Cerebellar nuclear complex (tissue), 1 donor: Measurements from ENCODE around the gene ATP5F1A.

Source experiments
- DNase-seq, 2 experiments: peaks; one replicate each; lab custom pipeline; 2025; lab: John Stamatoyannopoulos, UW

ATP5F1A gene

DNA sequence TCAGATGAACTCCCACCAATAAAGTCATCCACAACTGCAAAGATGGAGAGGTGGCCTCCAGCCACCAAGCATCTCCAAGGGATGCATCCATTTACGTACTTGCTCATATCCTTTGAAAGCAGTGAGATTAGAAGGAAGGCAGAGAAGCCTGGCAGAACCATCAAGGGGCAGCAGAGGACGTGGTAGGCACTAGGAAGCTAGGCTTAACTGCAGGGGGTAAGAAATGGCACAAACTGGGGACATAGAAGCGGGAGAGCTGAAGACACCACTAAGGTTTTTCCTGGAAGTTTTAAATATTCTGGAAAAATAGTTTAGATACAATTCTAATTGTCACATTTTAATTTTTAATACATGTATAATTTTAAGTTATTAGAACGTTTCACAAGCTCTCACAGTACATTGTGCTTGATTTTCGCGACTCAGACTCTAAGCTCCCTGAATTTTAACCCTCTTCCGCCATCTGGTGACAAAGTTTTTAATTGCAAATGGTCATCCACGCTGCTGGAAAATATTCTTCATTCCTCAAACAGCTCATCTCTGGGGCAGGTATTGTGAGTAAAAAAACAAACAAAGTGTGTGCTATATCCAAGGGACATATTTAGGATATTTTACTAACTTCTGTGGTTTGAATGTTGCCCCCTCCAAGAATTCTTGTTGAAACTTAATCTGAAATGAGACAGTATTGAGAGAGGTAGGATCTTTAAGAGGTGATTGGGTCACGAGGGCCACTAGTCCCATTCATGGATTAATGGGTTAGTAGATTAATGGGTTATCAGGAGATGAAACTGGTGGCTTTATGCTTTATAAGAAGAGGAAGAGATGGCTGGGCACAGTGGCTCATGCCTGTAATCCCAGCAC, 24.4 kb downstream of the ATP5F1A start:
- peak in 1 of 2 experiments; percentile 28 for DNase-seq

DNA sequence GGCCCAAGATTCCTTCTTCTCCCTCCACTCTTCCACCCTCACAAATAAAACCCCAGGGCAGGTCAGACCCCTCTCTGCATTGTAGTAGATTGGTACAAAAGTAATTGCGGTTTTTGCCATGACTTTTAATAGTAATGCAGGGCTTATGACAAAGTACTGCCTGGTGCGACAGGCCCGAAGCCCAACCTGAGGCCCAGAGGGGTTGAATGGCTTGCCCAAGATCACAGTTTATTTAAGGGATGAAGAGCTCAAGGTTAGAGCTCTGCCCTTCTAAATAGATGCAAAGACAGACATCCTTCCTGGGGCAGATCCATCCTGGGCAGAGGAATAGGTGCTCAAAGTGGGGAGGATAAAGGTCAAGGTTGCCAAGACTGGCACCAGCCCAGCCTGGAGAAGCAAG, 25.1 kb downstream of the ATP5F1A start:
- no peak for DNase-seq

DNA sequence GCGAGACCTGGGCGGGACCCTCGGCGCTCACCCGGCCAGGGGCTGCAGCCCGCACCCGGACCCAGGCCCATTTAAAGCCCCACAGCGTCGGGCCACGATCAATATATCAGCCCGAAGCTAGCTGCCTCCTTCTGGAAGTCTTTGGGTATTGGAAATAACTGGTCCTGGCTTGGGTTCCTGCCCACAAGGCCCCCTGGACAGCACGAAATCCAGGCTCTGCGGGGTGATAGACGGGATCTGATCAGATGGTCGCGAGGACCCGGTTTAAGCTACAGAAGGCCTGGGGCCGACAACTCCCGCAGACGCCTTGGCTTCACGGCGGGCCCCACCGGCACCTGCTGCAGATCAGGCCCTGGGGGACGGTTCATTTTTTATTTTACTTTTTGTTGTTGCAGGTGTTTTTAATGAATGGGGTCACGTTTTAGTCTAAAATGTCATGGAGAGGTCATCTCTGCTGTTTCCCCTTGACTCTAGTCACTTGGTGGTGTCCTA, 25.7 kb downstream of the ATP5F1A start:
- no peak for DNase-seq

DNA sequence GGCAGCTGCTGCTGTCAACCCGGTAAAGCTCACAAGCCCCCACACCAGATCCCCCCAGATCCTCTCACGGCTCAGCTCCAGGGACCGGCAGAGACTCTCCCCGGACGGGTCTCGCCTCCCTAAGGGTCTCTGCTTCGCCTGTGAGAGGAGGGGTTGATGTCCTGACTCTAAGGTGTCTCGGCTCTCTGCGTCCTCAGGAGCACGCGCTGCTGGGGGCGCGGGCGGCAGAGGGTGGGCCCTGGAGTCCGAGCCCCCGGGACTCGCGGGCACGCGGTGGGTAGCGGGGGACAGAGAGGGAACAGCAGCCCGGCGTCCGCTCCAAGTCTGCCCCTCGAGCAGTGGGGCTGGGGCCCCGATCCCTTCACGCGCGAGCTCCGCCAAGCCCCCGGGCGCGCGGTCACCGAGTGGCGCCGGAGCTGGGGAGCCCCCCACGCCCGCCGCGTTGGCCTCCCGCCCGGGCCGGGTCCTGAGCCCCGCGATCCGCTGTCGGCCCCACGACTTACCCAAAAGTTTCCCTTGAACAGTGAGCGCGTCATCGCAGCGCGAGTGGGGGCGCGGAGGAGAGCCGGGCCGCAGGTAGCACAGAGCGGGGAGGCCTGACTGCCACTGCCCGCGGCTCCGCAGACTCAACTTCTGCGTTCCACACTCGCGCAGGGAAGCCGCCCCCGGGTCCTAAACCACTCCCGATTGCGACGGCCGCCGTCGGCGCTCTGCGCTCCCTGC, 26.3 kb downstream of the ATP5F1A start, which contains the start of gene PSTPIP2:
TSS of gene PSTPIP2 (minus strand) at position 608 of the 723 bp plus-strand sequence. CDS start at position 536, 72 bp downstream.
- no peak for DNase-seq

DNA sequence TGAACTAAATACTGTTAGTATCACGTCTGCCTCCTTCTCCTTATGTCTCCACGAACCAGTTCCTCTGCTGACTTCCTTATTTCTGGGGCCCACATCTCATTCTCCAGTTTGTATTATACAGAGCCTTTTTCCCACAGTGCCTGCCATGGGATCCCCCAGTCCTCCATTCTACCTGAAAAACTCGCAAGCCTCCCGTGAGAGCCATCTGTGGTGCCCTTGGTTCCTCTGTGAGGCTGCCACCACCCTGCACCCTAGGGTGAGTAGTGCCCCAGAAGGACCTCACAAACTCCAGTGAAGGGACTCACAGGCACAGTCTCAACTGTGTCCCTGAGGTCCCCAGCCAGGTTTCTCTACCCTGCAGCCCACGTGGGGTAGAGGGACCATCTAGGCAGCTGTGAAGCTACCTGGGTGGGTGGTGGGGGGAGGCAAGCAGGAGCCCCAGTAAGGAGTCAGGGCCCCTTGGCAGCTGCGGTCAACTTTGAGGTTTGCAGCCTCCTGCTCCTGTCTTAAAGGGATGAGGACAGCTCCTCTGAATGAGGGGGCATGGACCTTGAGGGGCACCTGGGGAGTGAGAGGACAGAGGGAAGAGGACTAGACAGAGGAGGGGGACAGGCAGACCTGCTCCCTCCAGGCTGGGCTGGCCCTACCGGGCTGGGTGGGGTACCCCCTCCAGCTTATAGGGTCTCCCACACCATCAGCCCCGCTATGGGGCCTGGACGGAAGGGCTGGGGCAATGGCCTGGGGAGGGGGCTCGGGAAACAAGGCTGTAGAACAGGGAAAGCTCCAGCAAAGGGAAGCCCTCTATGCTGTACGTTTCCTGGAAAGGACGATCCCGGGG, 27.1 kb downstream of the ATP5F1A start:
- DNase-seq = no peak

DNA sequence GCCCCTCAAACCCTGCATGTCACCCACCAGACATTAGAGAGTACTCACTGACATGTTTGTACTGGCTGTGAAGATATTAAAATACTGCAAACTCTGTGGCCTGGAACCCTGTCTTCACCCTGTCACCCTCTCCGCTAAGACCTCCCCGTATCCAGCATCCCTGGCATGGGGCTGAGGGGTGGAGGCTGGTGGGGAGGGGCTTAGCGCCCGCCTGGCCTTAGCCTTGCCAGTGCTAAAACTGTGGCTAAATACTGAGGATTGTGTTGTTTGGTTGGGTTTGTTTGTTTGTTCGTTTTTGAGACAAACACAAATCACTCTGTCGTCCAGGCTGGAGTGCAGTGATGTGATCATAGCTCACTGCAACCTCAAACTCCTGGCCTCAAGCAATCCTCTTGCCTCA, 27.9 kb downstream of the ATP5F1A start:
- DNase-seq = no peak

DNA sequence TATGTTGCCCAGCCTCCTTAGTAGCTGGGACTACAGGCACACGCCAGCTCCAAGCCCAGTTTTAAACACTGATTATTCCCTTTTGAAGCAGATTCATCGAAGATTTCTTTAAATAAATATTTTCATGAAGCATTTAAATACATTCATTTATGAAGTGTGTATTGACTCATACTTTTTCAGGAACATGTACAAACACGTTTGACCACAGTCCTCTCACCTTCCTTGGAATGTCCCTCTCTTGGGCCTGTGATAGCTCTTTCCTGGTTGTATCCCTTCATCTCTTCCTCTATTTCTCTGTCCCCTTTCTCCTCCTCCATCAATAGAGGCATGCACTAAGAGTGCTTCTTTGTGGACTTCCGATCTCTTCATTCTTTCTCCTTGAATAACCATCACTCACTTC, 28.6 kb downstream of the ATP5F1A start:
- no peak for DNase-seq

DNA sequence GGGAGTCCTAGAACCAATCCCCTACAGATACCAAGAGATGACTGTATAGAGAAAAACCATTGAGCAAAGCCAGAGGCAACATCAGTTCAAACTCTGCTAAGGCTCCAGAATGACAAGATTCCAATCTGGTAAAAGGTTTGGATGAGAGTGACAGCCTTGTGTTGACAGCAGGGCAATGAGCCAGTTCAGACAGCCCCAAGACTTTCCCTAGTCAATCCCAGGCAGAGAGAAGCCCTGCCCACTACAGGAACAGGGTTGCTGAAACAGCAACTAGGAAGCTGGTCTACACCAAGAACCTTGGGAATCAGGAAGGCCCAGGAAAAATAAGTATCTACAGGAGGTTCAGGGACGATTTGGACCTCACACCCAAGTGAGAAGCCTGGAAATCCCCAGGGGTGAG, 29.3 kb downstream of the ATP5F1A start:
- no peak for DNase-seq

DNA sequence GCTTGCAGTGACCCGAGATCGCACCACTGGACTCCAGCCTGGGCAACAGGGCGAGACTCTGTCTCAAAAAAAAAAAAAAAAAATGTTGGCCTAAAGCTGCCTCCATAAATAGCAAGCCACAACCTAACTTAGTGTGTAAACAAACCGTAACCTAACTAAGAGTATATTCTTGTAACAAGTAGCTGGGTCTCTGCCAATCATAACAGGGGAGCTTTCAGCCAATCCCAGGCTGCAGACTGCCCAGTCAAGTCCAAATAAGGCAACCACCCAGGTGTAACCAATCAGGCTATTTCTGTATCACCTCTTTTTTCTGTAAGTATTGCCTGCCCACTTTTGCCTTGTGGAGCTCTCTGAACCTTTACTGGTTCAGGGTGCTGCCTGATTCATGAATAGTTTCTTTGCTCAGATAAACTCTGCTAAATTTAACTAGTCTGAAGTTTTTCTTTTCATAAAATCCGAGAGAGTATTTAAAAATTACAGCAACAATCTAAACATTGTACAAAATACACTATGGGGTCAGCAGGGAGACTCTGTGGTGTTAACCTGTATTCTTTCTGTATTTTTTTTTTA, 30.6 kb downstream of the ATP5F1A start:
- DNase-seq = no peak

DNA sequence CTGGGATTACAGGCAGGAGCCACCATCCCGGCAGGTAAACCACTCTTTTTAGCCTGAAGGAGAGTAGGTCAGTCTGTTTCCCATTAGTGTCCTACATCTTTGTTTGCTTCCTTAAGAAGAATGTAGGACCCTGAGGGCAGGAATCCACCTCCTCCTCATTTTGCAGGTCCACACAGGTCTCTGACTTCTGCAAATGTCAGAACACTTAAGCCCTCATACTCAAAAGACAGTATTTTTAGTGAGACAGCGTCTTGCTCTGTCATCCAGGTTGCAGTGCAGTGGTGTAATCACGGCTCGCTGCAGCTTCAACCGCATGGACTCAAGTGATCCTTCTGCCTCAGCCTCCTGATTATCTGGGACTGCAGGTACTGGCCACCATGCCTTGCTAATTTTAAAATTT, 35.3 kb downstream of the ATP5F1A start:
- DNase-seq = no peak

DNA sequence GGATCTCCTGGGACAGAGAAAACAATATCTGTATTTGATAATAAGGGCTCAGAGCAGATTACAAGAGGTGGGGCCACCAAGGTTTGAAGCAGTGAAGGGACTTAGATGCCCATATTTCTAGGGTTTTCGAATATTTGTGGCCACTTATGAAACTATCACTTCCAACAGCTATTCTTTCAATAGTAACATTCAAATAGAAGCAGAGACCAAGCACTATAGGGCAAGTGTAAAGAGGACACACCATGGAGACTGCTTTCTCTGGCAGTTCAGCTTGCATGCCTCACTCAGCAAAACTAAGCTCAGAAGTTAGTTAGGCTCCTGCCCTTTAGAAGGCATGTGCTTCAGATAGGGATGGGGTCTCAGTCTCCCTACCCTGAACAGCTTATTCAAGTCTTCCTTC, 36.3 kb downstream of the ATP5F1A start:
- DNase-seq = no peak

DNA sequence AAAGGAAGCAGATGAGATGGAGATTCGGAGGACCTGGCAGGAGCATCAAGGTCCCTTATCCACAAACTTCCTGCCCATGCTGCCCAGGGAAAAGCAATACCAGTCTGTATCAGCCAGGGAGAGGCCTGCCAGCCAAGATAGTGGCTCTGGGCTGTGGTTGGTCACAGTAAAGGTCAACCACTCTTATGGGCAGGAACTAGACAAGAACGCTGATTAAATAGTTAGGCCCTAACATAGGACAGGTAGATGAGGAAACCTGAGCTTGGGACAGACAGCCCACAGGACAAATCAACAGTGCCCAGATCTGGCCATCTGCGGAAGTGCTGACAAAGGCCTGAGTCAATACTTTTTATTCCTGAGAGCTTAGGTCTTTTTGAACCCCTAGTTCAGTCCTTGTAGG, 36.7 kb downstream of the ATP5F1A start:
- DNase-seq = no peak

DNA sequence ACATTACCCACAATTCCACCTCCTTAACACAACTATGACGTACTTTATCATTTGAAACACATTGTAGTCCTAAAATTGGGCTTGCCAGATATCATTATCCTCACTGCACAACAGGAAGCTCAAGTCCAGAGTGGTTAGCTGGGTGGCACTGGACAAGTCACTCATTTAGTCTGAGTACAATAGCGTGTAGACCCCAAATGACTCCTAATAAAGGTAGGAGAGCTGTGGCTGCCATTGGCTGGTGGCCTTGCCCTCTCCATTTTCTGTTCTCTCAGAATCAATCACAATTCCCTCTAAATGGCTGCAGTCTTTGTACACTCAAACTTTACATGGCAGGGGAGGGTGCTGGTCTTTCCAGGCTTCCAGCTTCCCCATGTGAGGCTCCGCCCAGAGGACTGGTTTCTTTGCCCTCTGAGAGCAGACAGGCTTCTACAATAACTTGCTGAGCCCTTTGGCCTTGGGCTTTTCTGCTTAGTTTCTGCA, 37.7 kb downstream of the ATP5F1A start:
- DNase-seq = no peak

DNA sequence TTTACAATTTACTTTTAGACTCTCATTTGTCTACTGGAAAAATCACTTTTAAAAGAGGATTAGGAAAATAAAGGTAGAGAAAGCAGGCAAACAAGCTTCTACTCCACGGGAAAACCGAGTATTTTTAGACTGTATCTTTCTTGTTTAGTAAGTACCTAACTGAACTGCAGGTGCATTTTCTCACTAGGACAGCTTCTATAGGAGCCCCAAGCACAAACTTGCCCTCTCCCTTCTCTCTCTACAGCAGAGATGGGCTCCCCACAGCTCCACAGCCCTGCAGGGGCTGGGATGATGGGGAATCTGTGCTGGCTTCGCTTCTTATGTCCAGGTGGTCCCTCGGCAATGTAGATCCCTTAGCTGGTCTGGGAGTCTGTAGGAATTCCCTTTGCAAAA, 42.3 kb downstream of the ATP5F1A start:
- DNase-seq = no peak

DNA sequence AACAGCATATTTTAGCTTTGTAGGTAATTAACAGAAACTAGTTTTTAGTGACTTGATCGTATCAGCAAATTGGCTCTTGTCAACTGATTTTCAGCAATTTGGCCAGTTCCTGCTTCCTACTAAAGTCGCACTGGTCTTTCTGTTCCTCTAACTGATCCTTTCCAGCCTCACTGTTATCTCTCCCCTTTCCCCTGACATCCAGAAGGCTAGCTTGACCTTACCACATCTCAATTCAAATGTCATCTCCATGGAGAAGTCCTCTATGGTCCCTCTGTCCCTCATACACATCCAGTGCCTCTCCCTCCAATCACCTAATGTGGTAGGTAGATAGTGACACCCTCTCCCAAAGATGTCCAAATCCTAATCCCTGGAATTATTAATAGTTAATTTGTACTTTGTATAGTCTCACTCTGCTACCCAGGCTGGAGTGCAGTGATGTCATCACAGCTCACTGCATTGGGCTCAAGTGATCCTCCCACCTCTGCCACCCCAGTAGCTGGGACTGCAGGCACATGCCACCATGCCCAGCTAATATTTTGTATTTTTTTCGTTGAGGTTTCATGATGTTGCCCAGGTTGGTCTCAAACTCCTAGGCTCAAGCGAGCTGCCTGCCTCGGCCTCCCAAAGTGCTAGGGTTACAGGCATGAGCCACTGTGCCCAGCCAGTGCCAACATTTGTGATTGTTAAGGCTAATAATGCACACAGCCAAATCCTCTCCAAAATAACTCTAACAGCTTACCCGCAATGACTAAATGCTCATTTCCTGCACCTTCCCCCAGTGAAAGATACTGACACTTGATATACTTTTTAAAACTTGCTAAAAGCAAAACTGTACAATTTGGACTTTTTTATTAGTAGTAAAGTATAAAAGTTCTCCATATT, 42.9 kb downstream of the ATP5F1A start:
- DNase-seq = no peak

DNA sequence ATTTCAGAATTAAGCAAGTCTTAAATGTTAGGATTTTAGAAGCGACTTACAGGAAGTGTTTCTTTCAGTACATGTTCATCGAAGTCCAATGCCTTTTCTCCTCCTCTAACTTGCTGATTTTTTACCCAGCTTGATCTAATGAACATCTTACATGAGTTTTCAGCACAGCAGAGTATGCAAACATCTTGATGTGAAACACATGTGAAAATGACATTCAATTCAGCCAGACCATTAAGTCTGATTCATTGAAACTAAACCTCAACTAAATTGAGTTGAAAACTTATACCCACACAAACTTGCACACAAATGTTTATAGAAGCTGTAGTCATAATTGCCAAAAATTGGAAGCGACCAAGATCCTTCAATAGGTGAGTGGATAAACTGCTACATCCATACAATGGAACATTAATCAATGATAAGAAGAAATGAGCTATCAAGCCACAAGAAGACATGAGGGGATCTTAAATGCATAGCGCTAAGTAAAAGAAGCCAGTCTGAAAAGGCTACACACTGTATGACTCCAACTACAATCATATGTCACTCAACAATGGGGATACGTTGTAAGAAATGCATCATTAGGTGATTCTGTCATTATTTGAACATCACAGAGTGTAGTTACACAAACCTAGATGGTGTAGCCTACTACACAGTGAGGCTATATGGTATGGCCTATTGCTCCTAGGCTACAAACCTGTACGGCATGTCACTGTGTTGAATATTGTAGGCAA, 44.6 kb downstream of the ATP5F1A start:
- no peak for DNase-seq

DNA sequence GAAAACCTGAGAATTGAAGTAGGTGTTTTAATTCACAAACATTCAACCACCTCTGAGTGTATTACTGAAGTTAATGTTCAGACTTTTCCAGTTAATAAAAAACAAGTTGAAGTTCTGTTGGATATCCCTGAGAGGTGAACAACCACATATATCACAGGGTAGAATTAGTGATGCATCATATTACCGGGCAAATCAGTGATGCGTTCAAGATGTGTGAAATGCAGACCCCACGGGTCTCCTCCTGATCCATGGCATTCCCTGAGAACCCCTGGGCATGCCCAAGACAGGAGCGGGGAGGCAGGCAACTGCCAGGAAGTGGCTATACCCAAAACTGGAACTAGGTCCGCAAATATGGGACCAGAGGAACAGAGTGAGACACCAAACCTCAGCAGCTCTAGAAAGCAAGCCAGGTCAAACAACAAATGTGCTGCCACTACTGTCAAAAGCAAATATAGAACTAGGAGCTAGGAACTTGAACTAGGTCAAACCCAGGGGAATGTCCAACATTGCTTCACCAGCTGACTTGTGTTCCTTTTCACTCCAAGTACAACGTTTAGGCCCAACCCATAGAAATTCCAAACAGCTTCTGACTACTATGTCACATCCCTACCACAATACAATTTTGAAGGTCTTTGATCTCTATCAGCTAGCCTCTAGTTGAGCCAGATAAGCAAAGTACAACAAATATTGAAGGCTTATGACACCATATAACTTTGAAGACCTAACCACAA, 46.2 kb downstream of the ATP5F1A start:
- DNase-seq = no peak

DNA sequence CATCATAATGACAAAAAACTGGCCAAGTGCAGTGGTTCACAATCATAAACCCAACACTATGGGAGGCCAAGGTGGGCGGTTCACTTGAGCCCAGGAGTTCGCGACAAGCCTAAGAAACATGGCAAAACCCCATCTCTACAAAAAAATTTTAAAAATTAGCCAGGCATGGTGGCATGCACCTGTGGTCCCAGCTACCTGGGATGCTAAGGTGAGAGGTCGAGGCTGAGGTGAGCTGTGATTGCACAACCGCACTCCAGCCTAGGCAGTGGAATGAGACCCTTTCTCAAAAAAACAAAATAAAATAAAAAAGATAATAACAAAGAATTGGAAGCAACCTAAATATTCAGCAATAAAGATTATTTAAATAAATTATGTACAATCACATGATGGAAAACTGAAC, 47.8 kb downstream of the ATP5F1A start:
- no peak for DNase-seq

DNA sequence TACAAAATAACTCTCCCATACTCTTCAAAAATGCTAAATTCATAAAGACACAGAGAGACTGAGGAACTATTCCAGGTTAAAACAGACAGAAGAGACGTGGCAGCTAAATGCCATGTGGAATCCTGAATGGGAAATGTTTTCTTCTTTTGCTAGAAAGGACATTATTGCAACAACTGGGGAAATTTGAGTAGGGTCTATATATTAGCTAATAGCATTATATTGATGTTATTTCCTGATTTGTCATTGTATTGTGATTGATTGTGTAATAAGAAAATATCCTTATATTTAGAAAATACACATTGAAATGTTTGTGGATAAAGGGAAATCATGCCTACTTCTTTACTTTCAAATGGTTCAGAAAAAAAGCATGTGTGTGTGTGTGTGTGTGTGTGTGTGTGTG, 49.5 kb downstream of the ATP5F1A start:
- DNase-seq = no peak
